Endothelial cell of umbilical vein (primary cell): ENCODE measurements around the gene SMC4. TPM values are rescaled to one million over a fixed set of nuclear protein-coding genes. Genes with fewer than 3 reads are reported as not detected.

Source experiments
- BruUV-seq: library from RNA; stranded (reverse); fragments of 400-500 nt; replicated peaks from 2 replicates; lab custom pipeline; 2021; lab: Mats Ljungman, UMichigan
- CTCF ChIA-PET: fragments of 300-600, 350-600 bp; sonication (Branson Sonifier 250); formaldehyde crosslinking; loops from one replicate; lab custom pipeline; 2021; ENCODE audit warnings: antibody characterized with exemption, inconsistent platforms; lab: Charles Lee
- POLR2A ChIA-PET: fragments of 300-600, 350-600 bp; sonication (Branson Sonifier 250); formaldehyde crosslinking; loops from one replicate; lab custom pipeline; 2021; ENCODE audit warnings: antibody characterized with exemption, inconsistent platforms; lab: Charles Lee
- DNase-seq: peaks from one replicate; pipeline ENCODE4 v3.0.0-alpha.2; 2011; ENCODE audit warnings: low read depth, low spot score
- FAIRE-seq: peaks from 2 replicates; lab custom pipeline; 2011; peaks lifted over from hg19 to GRCh38; lab: Jason Lieb, UNC
- H2AFZ ChIP-seq: 2 replicates; pipeline ENCODE4 v1.6.0; 2012; ENCODE audit warnings: low read depth, low read length, control low read depth, inconsistent platforms
- H3K27ac ChIP-seq: 2 replicates; pipeline ENCODE4 v1.5.1; 2011; ENCODE audit warnings: low read depth, mild to moderate bottlenecking, control low read depth, low read length, moderate library complexity; ENCODE audit not compliant: insufficient read depth
- H3K27me3 ChIP-seq, 2 experiments: 2 replicates each; pipeline versions ENCODE4 v1.6.0 to v1.6.1; 2011; ENCODE audit warnings: low read length in 2 of 2, mixed read lengths in 1 of 2; ENCODE audit not compliant: control insufficient read depth in 2 of 2, insufficient read depth in 2 of 2
- H3K36me3 ChIP-seq, 2 experiments: 2 replicates in 1 of 2; 3 replicates in 1 of 2; pipeline ENCODE4 v1.5.1; 2011; ENCODE audit warnings: low read length in 2 of 2, mild to moderate bottlenecking in 1 of 2, moderate library complexity in 1 of 2; ENCODE audit not compliant: control insufficient read depth in 2 of 2, insufficient read depth in 2 of 2; ENCODE audit errors: extremely low read depth in 1 of 2
- H3K4me1 ChIP-seq: 3 replicates; pipeline ENCODE4 v1.5.1; 2011; ENCODE audit warnings: mild to moderate bottlenecking, low read length; ENCODE audit not compliant: control insufficient read depth, insufficient read depth; ENCODE audit errors: extremely low read depth
- H3K4me2 ChIP-seq: 2 replicates; pipeline ENCODE4 v1.6.1; 2011; ENCODE audit warnings: low read length, control low read depth, mixed read lengths; ENCODE audit not compliant: insufficient read depth
- H3K4me3 ChIP-seq, 3 experiments: fragments of 200-600 bp in 1 of 3; sonication (generic), shearing (Covaris generic) in 1 of 3; replicated peaks in 1 of 3; 2 replicates each; pipeline ENCODE4 v1.5.1; 2011 to 2016; ENCODE audit warnings: control low read depth in 3 of 3, low read length in 3 of 3, mild to moderate bottlenecking in 2 of 3, inconsistent platforms in 1 of 3, low read depth in 1 of 3, moderate library complexity in 1 of 3; ENCODE audit not compliant: insufficient read depth in 1 of 3
- H3K79me2 ChIP-seq: 2 replicates; pipeline ENCODE4 v1.6.0; 2012; ENCODE audit warnings: low read length, inconsistent platforms; ENCODE audit not compliant: control insufficient read depth, insufficient read depth
- H3K9ac ChIP-seq: replicated peaks from 2 replicates; pipeline ENCODE3; 2011; ENCODE audit warnings: low read length, control low read depth; ENCODE audit not compliant: insufficient read depth; ENCODE audit errors: extremely low read depth
- H3K9me1 ChIP-seq: replicated peaks from 3 replicates; pipeline ENCODE4 v1.6.0; 2011; ENCODE audit warnings: mild to moderate bottlenecking, low read length; ENCODE audit not compliant: control insufficient read depth, insufficient read depth; ENCODE audit errors: extremely low read depth
- H3K9me3 ChIP-seq: replicated peaks from 2 replicates; pipeline ENCODE4 v1.5.1; 2012; ENCODE audit warnings: low read length, inconsistent platforms; ENCODE audit not compliant: control insufficient read depth, insufficient read depth
- H4K20me1 ChIP-seq: replicated peaks from 2 replicates; pipeline ENCODE3; 2011; ENCODE audit warnings: mild to moderate bottlenecking, low read length; ENCODE audit not compliant: control insufficient read depth, insufficient read depth; ENCODE audit errors: extremely low read depth
- EZH2 ChIP-seq: IDR thresholded peaks from 2 replicates; pipeline ENCODE4 v1.6.1; 2012; ENCODE audit warnings: borderline replicate concordance, low read depth, mild to moderate bottlenecking, moderate library complexity, low read length, inconsistent platforms; ENCODE audit not compliant: severe bottlenecking
- FOS ChIP-seq: IDR thresholded peaks from 2 replicates; pipeline ENCODE4 v1.6.1; 2011; ENCODE audit warnings: mild to moderate bottlenecking, low read length, moderate library complexity, borderline replicate concordance; ENCODE audit not compliant: insufficient read depth
- GATA2 ChIP-seq: IDR thresholded peaks from 2 replicates; pipeline ENCODE4 v1.7.0; 2011; ENCODE audit warnings: low read depth, mild to moderate bottlenecking, moderate library complexity, mixed read lengths, low read length; ENCODE audit not compliant: insufficient read length, insufficient read depth
- JUN ChIP-seq: IDR thresholded peaks from 2 replicates; pipeline ENCODE4 v1.6.1; 2011; ENCODE audit warnings: borderline replicate concordance, low read depth; ENCODE audit not compliant: insufficient read length, insufficient read depth
- MAX ChIP-seq: IDR thresholded peaks from 2 replicates; pipeline ENCODE4 v1.6.1; 2011; ENCODE audit not compliant: insufficient read depth, insufficient read length
- MYC ChIP-seq: IDR thresholded peaks from one replicate; pipeline ENCODE4 v1.6.1; 2011; ENCODE audit warnings: mild to moderate bottlenecking, low read depth, low read length
- POLR2A ChIP-seq: IDR thresholded peaks from 2 replicates; pipeline ENCODE4 v1.6.1; 2012; ENCODE audit warnings: low read depth, mild to moderate bottlenecking, control low read depth, low read length
- POLR2AphosphoS5 ChIP-seq: IDR thresholded peaks from 2 replicates; pipeline ENCODE4 v1.6.1; 2012; ENCODE audit warnings: low read depth, mild to moderate bottlenecking, control low read depth, low read length, moderate library complexity; ENCODE audit not compliant: insufficient read depth
- dilution Hi-C: fragments of 300-500 bp; cut with MboI; formaldehyde crosslinking; loops from one replicate; pipeline ENCODE4 v1.15.0; 2019; ENCODE audit warnings: low sequenced_read_pairs; ENCODE audit not compliant: extremely low pct_ligation_motif_present
- intact Hi-C: fragments of 100-400 bp; cut with micrococcal nuclease; formaldehyde crosslinking; loops from one replicate; pipeline ENCODE4 v1.10.0; 2022
- polyA plus RNA-seq, 4 experiments: library from polyadenylated mRNA; depleted of rRNA in 3 of 4; stranded (reverse) in 3 of 4; unstranded in 1 of 4; fragments of >200 nt; gene quantifications; 2 replicates each; pipeline versions ENCODE4 v1.2.1 to v1.2.3, GENCODE V29; 2011 to 2012; ENCODE audit warnings: missing spikeins in 1 of 4
- total RNA-seq: library from RNA; stranded (reverse); gene quantifications from 2 replicates; pipeline ENCODE4 v1.2.3, GENCODE V29; 2021
- TF ChIP-seq, protein P1 (sequence below), 2 donors: IDR thresholded peaks; 1 replicate in 1 of 2; 2 replicates in 1 of 2; pipeline ENCODE4 v1.5.1; 2011; ENCODE audit warnings: low read length in 2 of 2, mild to moderate bottlenecking in 2 of 2, moderate library complexity in 2 of 2, control low read depth in 1 of 2, inconsistent platforms in 1 of 2, low read depth in 1 of 2; ENCODE audit not compliant: insufficient read depth in 1 of 2; ENCODE audit errors: extremely low read depth in 1 of 2

SMC4 gene
- total and polyA plus RNA-seq, 2 donors (not counting 3 experiments of a cell fraction or from before 2014, with no cell fraction given) = 32.1 to 153 TPM

DNA sequence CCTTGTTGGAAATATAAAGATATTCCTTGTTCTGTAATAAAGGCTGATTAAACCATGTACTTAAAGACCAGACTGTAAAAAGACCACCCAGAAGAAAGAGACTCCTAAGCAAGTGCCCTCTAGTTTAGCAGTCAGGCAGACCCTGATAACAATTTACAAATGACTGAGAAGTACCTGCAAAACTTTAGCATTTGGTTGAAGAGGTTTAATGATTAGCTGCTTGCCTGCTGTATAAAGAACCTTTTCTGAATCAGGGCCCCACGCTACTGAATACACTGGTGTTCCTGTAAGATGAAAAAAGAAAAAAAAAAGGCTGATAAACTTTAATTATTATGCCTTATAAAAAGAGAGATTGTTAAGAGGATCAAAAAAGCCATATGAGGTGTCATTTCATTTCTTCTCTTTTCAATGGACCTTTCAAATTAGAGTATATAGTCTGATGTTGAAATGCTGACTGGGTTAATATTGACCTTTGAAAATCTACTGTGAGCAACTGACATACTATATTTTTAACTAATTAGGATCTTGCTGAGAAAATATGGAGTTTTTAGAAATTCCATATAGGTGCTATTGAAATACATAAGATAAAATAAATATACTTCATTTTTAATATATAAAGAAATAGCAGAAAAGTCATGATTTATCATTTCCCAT, 33.5 kb upstream of the SMC4 start:
- H4K20me1 ChIP-seq = no peaks in the 10 kb centered on the region
- H3K4me1 ChIP-seq = no peaks in the 10 kb centered on the region
- CTCF ChIA-PET = no interaction called here
- no peak overlapping the region for H3K27ac ChIP-seq
- H3K79me2 ChIP-seq = no peaks in the 10 kb centered on the region
- H3K36me3 ChIP-seq = no peaks in the 10 kb centered on the region
- H3K9me3 ChIP-seq = no peaks in the 10 kb centered on the region
- intact Hi-C loops (no loop called here), dilution Hi-C loops (no loop called here)
- no peaks in the 10 kb centered on the region for H3K9me1 ChIP-seq
- no peak overlapping the region for H3K9ac ChIP-seq
- no peak overlapping the region for H3K4me3 ChIP-seq
- BruUV-seq = no TSS peak
- no peak overlapping the region for H3K4me2 ChIP-seq
- POLR2A ChIA-PET = no interaction called here
- no peaks in the 10 kb centered on the region for H3K27me3 ChIP-seq
- FAIRE-seq (no peak), DNase-seq (no peak)
- no peak overlapping the region for H2AFZ ChIP-seq
- TF ChIP-seq FOS (no peak), GATA2 (no peak), POLR2A (no peak), JUN (no peak), POLR2AphosphoS5 (no peak), MAX (no peak), EZH2 (no peak), MYC (no peak)
- TF ChIP-seq, protein P1, sequence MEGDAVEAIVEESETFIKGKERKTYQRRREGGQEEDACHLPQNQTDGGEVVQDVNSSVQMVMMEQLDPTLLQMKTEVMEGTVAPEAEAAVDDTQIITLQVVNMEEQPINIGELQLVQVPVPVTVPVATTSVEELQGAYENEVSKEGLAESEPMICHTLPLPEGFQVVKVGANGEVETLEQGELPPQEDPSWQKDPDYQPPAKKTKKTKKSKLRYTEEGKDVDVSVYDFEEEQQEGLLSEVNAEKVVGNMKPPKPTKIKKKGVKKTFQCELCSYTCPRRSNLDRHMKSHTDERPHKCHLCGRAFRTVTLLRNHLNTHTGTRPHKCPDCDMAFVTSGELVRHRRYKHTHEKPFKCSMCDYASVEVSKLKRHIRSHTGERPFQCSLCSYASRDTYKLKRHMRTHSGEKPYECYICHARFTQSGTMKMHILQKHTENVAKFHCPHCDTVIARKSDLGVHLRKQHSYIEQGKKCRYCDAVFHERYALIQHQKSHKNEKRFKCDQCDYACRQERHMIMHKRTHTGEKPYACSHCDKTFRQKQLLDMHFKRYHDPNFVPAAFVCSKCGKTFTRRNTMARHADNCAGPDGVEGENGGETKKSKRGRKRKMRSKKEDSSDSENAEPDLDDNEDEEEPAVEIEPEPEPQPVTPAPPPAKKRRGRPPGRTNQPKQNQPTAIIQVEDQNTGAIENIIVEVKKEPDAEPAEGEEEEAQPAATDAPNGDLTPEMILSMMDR (IDR thresholded peaks at IDR 0.05; ENCODE audit: extremely low read depth in 1 of 2, insufficient read depth in 1 of 2, low read depth in 1 of 2, low read length in 2 of 2) = no peak
